Activated T-cell treated with anti-CD3 and anti-CD28 coated beads for 48 hours (primary cell): ENCODE measurements around the gene LIPT1.
A peak's percentile ranks its signal among the peaks of the same experiment; 100 is the strongest.
"Not testable (repeated sequence)": the region's sequence is repeated elsewhere in the genome, so short reads cannot be mapped to it uniquely, and the experiment has no call there.

Experiments
- DNase-seq: peaks from one replicate; pipeline ENCODE4 v3.0.0-alpha.2; 2020; ENCODE audit warnings: low read depth

LIPT1 gene

GRCh38 chr2:99154643-99155536, at the start of gene LIPT1, which contains the start of gene TSGA10:
Gene LIPT1 (plus strand): TSS chr2:99154967. CDS start chr2:99161958, 6,991 bp downstream.
Gene TSGA10 (minus strand): TSS chr2:99154942. CDS start chr2:99109439, 45,503 bp downstream.
- peak; percentile 88 for DNase-seq

GRCh38 chr2:99106913-99107312, 47.9 kb upstream of the LIPT1 start:
- no peak for DNase-seq

GRCh38 chr2:99111236-99111635, 43.5 kb upstream of the LIPT1 start:
- no peak for DNase-seq

- no peak for DNase-seq
These were observed 42.8 kb upstream of the LIPT1 start for GRCh38 chr2:99111945-99112344.

GRCh38 chr2:99112617-99113016, 42.1 kb upstream of the LIPT1 start:
- no peak for DNase-seq

GRCh38 chr2:99127981-99128380, 26.8 kb upstream of the LIPT1 start:
- no peak for DNase-seq

- DNase-seq, result not testable (repeated sequence)
These were observed 19.7 kb upstream of the LIPT1 start for GRCh38 chr2:99135044-99135556.

GRCh38 chr2:99139003-99139402, 15.8 kb upstream of the LIPT1 start:
- no peak for DNase-seq

GRCh38 chr2:99140056-99140859, 14.5 kb upstream of the LIPT1 start:
- DNase-seq, result no peak

- DNase-seq, result no peak
These were observed 14.0 kb upstream of the LIPT1 start for GRCh38 chr2:99140860-99141109.

GRCh38 chr2:99141110-99142108, 13.4 kb upstream of the LIPT1 start, which contains the start of gene C2orf15:
Gene C2orf15 (plus strand): TSS chr2:99141707. CDS start chr2:99150559, 8,852 bp downstream.
- DNase-seq, result peak; percentile 96

GRCh38 chr2:99150706-99151105, 4.1 kb upstream of the LIPT1 start:
- no peak for DNase-seq

GRCh38 chr2:99152199-99152895, 2.4 kb upstream of the LIPT1 start:
- no peak for DNase-seq

GRCh38 chr2:99153921-99154604, 704 bp upstream of the LIPT1 start:
- DNase-seq, result no peak

GRCh38 chr2:99156891-99157290, 2.1 kb downstream of the LIPT1 start:
- no peak for DNase-seq

GRCh38 chr2:99158599-99158998, 3.8 kb downstream of the LIPT1 start:
- DNase-seq, result no peak

GRCh38 chr2:99159594-99159993, 4.8 kb downstream of the LIPT1 start:
- no peak for DNase-seq

GRCh38 chr2:99166218-99166617, 11.5 kb downstream of the LIPT1 start:
- no peak for DNase-seq

- DNase-seq, result no peak
These were observed 14.8 kb downstream of the LIPT1 start for GRCh38 chr2:99169534-99169933.

- DNase-seq, result no peak
These were observed 16.8 kb downstream of the LIPT1 start for GRCh38 chr2:99171377-99172140.
